SK-MEL-5 (cell line): ENCODE results near the gene MC2R. TPM values are rescaled to one million over a fixed set of nuclear protein-coding genes. Genes with fewer than 3 reads are reported as not detected.

Source experiments
- DNase-seq: peaks from one replicate; pipeline ENCODE4 v3.0.0-alpha.2; 2016; ENCODE audit warnings: low read depth, low spot score
- in situ Hi-C: cut with HindIII; loops from 2 replicates; pipeline ENCODE4 v1.10.0; 2016; ENCODE audit warnings: low sequenced_read_pairs, high pct_unique_total_duplicates, low pct_unique_long_range_greater_than_20kb
- total RNA-seq: library from RNA; depleted of rRNA; stranded (reverse); fragments of >200 nt; shearing (Covaris generic); gene quantifications from 2 replicates; pipeline ENCODE4 v1.2.3, GENCODE V29; 2014

Gene MC2R
- total RNA-seq, 1 experiment from 2014 or later = not detected

DNA sequence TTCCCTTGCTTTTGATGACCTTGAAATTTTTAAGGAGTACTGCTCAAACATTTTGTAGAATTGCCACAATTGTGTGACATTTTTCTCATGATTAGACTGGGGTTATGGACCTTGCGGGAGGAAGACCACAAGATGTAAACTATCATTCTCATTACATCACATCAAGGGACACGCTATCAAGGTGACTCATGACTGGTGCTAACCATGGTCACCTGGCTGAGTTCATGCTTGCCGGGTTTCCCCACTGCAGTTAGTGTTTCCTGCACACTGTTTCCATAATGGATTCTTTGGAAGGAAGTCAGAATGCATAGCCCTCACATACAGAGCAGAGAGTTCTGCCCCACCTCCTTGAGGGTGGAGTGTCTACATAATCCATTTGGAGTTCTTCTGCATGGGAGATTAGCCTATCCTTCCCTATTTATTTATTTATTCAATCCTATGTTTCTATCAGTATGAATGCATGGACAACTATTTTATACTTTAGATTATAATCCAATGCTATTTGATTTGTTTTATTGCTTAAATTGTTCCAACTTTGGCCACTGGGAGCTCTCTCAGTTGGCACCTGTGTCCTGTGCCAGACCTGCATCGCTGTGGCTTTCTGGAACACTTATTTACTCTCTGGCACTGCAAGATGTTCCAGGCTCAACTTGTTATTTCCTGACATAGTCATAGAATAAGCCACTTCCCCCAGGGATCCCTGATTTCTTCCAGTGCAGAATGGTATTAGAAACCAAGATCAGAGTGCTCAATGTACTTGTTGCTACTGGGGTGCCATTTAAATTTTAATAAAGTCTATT is 6.0 kb downstream of the MC2R start:
- no peak for DNase-seq
- in situ Hi-C loops = no loop called here

DNA sequence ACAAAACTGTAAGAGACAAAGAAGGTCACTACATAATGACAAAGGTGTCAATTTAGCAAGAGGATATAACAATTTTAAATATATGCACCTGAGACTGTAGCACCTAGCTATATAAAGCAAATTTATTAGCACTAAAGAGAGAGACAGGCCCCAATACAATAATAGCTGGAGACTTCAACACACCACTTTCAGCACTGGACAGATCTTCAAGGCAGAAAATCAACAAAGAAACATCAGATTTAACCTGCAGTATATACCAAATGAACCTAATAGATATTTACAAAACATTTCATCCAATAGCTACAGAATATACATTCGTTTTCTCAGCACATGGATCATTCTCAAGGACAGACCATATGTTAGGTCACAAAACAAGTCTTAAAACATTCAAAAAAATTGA is 14.7 kb downstream of the MC2R start:
- in situ Hi-C loops = no loop called here
- DNase-seq = no peak

DNA sequence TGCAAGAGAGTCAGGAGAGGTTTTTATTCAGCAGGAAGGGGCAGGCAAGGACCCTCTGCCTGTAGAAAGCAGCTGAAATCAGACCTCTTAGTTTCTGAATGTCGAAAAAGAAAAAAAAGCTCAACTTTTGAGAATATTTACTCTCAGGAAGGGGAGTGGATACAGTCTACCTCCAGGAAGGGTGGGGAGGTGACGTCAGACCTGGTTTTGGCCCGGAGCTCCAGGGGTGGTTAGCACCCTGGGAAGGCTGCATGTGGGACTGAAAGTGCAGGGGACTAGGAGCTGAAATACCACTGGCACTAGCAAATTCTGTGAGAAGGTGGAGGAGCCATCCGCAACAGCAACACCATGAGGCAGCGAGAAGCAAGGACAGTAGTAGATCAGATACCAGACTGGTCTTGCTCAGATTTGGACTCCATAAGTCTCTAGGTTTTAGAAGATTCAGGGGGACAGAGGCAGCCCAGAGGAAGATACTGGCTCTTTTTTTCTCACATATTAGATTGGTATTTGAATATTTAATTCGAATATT is 19.8 kb downstream of the MC2R start:
- in situ Hi-C loops = no loop called here
- no peak for DNase-seq

DNA sequence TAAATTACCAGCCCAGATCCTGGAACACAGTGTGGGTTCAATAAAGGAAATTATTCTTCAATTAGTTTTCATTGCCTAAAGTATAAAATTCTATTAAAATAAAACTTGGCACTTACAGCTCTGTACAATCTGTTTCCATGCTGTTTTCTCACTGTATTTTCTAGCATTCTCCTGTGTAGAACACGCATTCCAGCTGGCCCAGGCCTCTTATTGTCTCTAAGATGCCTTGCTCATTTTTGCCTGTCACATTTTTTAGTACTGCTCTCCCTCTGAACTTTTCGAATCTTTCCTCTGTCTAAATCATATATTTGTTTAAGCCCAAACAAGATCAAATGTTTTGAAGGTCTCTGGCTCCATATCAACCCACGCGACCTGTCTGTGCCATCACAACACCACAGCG is 20.8 kb downstream of the MC2R start:
- DNase-seq = no peak
- in situ Hi-C loops = no loop called here

DNA sequence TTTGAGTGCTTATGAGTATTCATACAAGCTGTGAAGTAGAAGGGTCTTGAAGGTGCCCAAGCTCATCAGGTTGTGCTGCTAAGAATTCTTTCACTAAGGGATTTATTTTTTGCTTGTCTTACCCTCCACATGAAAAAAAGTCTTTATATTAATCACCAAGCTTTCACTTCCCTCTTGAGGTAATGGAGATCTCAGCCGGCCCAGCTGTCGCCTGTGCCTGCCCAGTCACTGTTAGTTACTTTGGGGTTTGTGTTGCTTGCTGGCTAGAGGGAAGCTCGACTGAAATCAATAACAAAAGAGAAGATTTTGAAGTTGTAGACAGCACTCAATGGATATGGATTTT is 21.9 kb downstream of the MC2R start:
- no peak for DNase-seq
- in situ Hi-C loops = no loop called here

DNA sequence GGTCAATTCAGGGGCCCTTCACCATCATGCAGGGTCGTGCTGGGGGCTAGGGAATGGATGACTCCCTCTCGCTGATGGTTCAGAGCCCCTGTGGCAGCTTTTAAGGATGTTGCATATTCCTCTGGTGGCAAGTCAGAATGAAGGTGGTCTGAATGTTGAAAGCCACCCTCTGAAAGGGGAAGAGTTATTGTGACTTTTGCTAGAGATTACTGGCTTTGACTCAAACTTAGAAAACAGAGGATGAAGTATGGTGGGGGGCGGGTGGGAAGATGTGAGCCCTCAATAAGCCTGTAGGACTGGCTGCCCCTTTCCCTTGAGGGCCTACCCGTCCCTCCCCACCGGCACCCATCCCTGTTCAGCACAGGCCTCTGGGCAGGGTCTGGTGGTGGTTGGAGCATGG is 23.2 kb downstream of the MC2R start:
- no peak for DNase-seq
- in situ Hi-C loops = no loop called here

GRCh38 chr18:13890761-13891361 is 24.5 kb downstream of the MC2R start:
- in situ Hi-C loops = no loop called here

DNA sequence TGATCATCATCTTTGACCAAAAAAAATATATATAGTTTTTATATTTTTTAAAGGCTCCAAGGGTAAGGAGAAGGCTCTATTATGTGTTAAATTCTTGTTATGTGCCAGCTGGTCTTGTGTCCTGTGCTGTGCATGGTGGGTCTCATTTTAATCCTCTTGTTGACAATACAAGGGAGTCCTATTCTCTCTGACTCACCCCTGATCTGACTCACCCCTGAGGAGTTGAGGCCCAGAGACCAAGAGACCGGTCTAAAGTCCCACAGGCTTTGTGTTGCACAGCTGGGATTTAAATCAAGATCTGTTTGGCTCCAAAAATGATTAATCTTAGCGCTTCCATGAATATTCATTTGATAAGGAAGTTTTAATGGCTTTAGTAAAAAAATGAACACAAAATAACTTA is 25.7 kb downstream of the MC2R start:
- in situ Hi-C loops = no loop called here
- DNase-seq = no peak

More at GRCh38 chr18:13890761-13891361, 24.5 kb downstream of the MC2R start:
- no peak for DNase-seq

DNA sequence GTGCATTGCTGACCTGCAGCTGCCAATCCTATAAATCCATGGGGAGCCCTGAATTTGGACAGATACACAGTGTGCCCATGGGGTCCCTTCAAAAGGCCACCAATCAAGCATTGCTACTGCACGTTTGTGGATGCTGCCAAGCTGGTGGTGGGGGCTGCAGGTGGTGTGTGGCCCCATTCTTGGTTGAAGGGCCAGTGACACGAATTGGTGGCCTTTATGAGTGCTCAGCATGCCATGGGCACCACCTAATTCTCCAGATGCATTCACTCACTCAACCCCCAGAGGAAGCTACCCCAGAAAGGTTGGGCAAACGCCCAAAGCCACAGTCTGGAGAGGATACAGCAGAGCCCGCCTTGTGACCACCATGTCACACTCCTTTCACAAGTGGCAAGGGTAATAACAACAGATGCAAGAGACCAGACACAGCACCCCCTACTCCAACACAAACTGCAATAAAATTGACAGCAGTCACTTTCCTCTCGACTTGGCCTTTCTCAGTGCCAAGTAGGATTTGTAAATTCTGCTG is 27.1 kb downstream of the MC2R start:
- in situ Hi-C loops = no loop called here
- no peak for DNase-seq

GRCh38 chr18:13885009-13885408 is 30.3 kb downstream of the MC2R start:
- no peak for DNase-seq
- in situ Hi-C loops = no loop called here

GRCh38 chr18:13879937-13880336 is 35.4 kb downstream of the MC2R start:
- no peak for DNase-seq
- in situ Hi-C loops = no loop called here

DNA sequence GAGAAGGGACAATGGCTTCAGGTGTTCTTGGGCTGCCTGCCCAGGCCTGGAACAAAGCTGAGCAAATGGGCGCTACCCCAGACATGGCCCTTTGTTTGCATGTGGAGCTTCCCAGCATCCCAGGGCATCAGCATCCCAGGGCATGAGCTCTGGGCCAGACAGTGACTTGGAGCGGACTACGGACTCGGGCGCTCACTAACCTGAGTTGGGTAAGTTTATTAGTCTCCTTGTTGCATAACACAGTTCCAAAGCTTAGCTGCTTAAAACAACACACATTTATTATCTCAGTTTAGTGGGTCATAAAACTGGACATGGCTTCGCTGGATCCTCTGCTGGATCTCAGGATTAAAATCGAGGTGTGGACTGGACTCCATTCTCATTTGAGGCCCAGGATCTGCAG is 35.8 kb downstream of the MC2R start:
- DNase-seq = no peak
- in situ Hi-C loops = no loop called here

DNA sequence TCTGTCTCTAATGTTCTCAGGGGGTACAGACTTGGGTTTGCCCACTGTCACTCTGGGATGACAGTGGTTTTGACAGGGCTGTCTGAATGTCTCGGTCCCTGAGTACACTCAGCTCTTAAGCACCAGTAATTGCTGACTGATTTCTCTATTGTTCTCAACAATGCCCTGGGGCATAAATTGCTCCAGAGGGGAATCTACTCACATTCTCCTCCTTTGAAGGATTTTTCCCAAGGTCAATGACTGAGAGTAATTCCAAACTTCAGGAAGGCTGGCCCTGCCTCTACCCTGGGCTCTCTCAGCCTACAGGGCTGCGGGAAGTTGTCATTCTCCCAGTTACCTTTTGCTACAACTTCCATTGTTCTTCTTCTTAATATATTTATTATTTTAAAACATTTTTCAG is 36.5 kb downstream of the MC2R start:
- in situ Hi-C loops = no loop called here
- no peak for DNase-seq

GRCh38 chr18:13877157-13877556 is 38.2 kb downstream of the MC2R start:
- no peak for DNase-seq
- in situ Hi-C loops = no loop called here

GRCh38 chr18:13874558-13874957 is 40.8 kb downstream of the MC2R start:
- in situ Hi-C loops = no loop called here

GRCh38 chr18:13872932-13873331 is 42.4 kb downstream of the MC2R start:
- in situ Hi-C loops = no loop called here
- DNase-seq = no peak

More at GRCh38 chr18:13874558-13874957, 40.8 kb downstream of the MC2R start:
- DNase-seq = no peak

- DNase-seq = no peak
- in situ Hi-C loops = no loop called here
Observed at GRCh38 chr18:13872373-13872772, 43.0 kb downstream of the MC2R start.

GRCh38 chr18:13871701-13872100 is 43.6 kb downstream of the MC2R start:
- in situ Hi-C loops = no loop called here
- no peak for DNase-seq
